B cell (primary cell): ENCODE results near the gene IER3. TPM values are rescaled to one million over a fixed set of nuclear protein-coding genes. Genes with fewer than 3 reads are reported as not detected.

Experiments
- ATAC-seq: fragments of 200-7000 bp; cut with Tn5 transposase; one replicate; pipeline ENCODE4 v1.10.0; 2021; ENCODE audit warnings: low read depth, mild to moderate bottlenecking, moderate number of reproducible peaks, moderate library complexity
- CTCF ChIA-PET: fragments of 350-600 bp; sonication (Branson Sonifier 250); formaldehyde crosslinking; loops from one replicate; lab custom pipeline; 2021; ENCODE audit warnings: antibody characterized with exemption, inconsistent platforms; lab: Charles Lee
- POLR2A ChIA-PET: fragments of 350-600 bp; sonication (Branson Sonifier 250); formaldehyde crosslinking; loops from one replicate; lab custom pipeline; 2021; ENCODE audit warnings: antibody characterized with exemption; lab: Charles Lee
- DNase-seq: peaks from one replicate; pipeline ENCODE4 v3.0.0; 2013
- H2AFZ ChIP-seq: 2 replicates; pipeline ENCODE4 v1.6.1; 2012; ENCODE audit warnings: mild to moderate bottlenecking, low read depth, low read length; ENCODE audit not compliant: insufficient read depth, poor library complexity, severe bottlenecking
- H3K27ac ChIP-seq, 2 donors: 1 replicate in 1 of 2; 2 replicates in 1 of 2; pipeline ENCODE4 v1.5.1; 2012 to 2013; ENCODE audit warnings: low read length in 2 of 2, mild to moderate bottlenecking in 2 of 2, moderate library complexity in 1 of 2
- H3K27me3 ChIP-seq, 4 experiments: fragments of 200-600 bp in 1 of 4; sonication (generic) in 1 of 4; replicated peaks in 1 of 4; 1 replicate in 2 of 4; 2 replicates in 2 of 4; pipeline versions ENCODE4 v1.6.1 to v1.7.0; 2013 to 2016; ENCODE audit warnings: low read length in 3 of 4, mild to moderate bottlenecking in 2 of 4, mixed read lengths in 1 of 4, moderate library complexity in 1 of 4; ENCODE audit not compliant: insufficient read depth in 4 of 4, control insufficient read depth in 3 of 4; ENCODE audit errors: control extremely low read depth in 1 of 4
- H3K36me3 ChIP-seq, 2 experiments: replicated peaks in 1 of 2; 1 replicate in 1 of 2; 2 replicates in 1 of 2; pipeline versions ENCODE4 v1.6.1 to v1.7.1; 2013; ENCODE audit warnings: low read length in 1 of 2; ENCODE audit not compliant: insufficient read depth in 2 of 2, control insufficient read depth in 1 of 2; ENCODE audit errors: control extremely low read depth in 1 of 2, extremely low read depth in 1 of 2
- H3K4me1 ChIP-seq, 2 donors: fragments of 200-600 bp in 1 of 2; sonication (generic) in 1 of 2; 1 replicate in 1 of 2; 2 replicates in 1 of 2; pipeline versions ENCODE4 v1.5.1 to v1.6.1; 2013 to 2017; ENCODE audit warnings: low read length in 2 of 2; ENCODE audit not compliant: control insufficient read depth in 2 of 2, insufficient read depth in 2 of 2
- H3K4me2 ChIP-seq: replicated peaks from 2 replicates; pipeline ENCODE3; 2012; ENCODE audit warnings: mild to moderate bottlenecking, low read depth, low read length; ENCODE audit not compliant: poor library complexity, severe bottlenecking
- H3K4me3 ChIP-seq, 5 experiments: fragments of 200-600 bp in 1 of 5; sonication (generic) in 1 of 5; 1 replicate in 3 of 5; 2 replicates in 2 of 5; pipeline versions ENCODE4 v1.5.1 to v1.7.0; 2011 to 2016; ENCODE audit warnings: low read length in 4 of 5, mild to moderate bottlenecking in 4 of 5, low read depth in 2 of 5, control low read depth in 1 of 5, moderate library complexity in 1 of 5; ENCODE audit not compliant: insufficient read depth in 1 of 5; ENCODE audit errors: control extremely low read depth in 1 of 5, extremely low read depth in 1 of 5
- H3K79me2 ChIP-seq: fragments of 200-600 bp; sonication (generic); one replicate; pipeline ENCODE4 v1.6.0; 2016; ENCODE audit warnings: low read length; ENCODE audit not compliant: control insufficient read depth, insufficient read depth
- H3K9ac ChIP-seq: fragments of 200-600 bp; sonication (generic); 2 replicates; pipeline ENCODE4 v1.6.1; 2017; ENCODE audit warnings: mild to moderate bottlenecking, low read length, moderate library complexity
- H3K9me3 ChIP-seq, 3 donors: one replicate each; pipeline versions ENCODE4 v1.6.1 to v1.7.1; 2013; ENCODE audit warnings: low read length in 2 of 3; ENCODE audit not compliant: control insufficient read depth in 2 of 3, insufficient read depth in 1 of 3; ENCODE audit errors: control extremely low read depth in 1 of 3
- H4K20me1 ChIP-seq: 2 replicates; pipeline ENCODE4 v1.6.0; 2012; ENCODE audit warnings: mild to moderate bottlenecking, low read length; ENCODE audit not compliant: insufficient read depth, control insufficient read depth, poor library complexity, severe bottlenecking
- H3K27ac Mint-ChIP-seq: one replicate; pipeline ENCODE4 v1.8.0; 2021; ENCODE audit warnings: mixed read lengths
- H3K27me3 Mint-ChIP-seq: one replicate; pipeline ENCODE4 v1.8.0; 2021; ENCODE audit warnings: mixed read lengths
- H3K4me1 Mint-ChIP-seq: one replicate; pipeline ENCODE4 v1.8.0; 2021; ENCODE audit warnings: mixed read lengths
- H3K4me3 Mint-ChIP-seq: one replicate; pipeline ENCODE4 v1.8.0; 2021; ENCODE audit warnings: mixed read lengths
- H3K9me3 Mint-ChIP-seq: one replicate; pipeline ENCODE4 v1.8.0; 2022; ENCODE audit warnings: mixed read lengths; ENCODE audit not compliant: insufficient read depth
- EZH2 ChIP-seq: IDR thresholded peaks from 2 replicates; pipeline ENCODE4 v1.6.1; 2012; ENCODE audit warnings: borderline replicate concordance, low read depth, mild to moderate bottlenecking, moderate library complexity, low read length; ENCODE audit not compliant: insufficient read depth, poor library complexity, severe bottlenecking
- WGBS: methylation state at CpG from one replicate; pipeline ENCODE4 v1.1.5; 2013; ENCODE audit warnings: missing lambda C conversion rate; ENCODE audit not compliant: insufficient coverage; 5-methylcytosine and 5-hydroxymethylcytosine counted together
- intact Hi-C: fragments of 100-400 bp; cut with micrococcal nuclease; formaldehyde crosslinking; loops from one replicate; pipeline ENCODE4 v1.10.0; 2022
- polyA plus RNA-seq: library from polyadenylated mRNA; depleted of rRNA; stranded (reverse); fragments of >200 nt; gene quantifications from 2 replicates; pipeline ENCODE4 v1.2.3, GENCODE V29; 2012
- total RNA-seq, 2 donors: library from RNA; stranded (reverse); fragments of 120-200 nt in 1 of 2; gene quantifications; 1 replicate in 1 of 2; 2 replicates in 1 of 2; pipeline versions ENCODE4 v1.2.3 to v1.2.4, GENCODE V29; 2013 to 2022
- TF ChIP-seq, protein P1 (sequence below): fragments of 200-600 bp; IDR thresholded peaks from one replicate; pipeline ENCODE4 v1.8.0; 2022; ENCODE audit warnings: antibody characterized with exemption, mild to moderate bottlenecking

IER3 gene
- total and polyA plus RNA-seq, 2 donors (not counting 1 experiment from before 2014, with no cell fraction given) = 3.7 to 4.2 TPM

DNA sequence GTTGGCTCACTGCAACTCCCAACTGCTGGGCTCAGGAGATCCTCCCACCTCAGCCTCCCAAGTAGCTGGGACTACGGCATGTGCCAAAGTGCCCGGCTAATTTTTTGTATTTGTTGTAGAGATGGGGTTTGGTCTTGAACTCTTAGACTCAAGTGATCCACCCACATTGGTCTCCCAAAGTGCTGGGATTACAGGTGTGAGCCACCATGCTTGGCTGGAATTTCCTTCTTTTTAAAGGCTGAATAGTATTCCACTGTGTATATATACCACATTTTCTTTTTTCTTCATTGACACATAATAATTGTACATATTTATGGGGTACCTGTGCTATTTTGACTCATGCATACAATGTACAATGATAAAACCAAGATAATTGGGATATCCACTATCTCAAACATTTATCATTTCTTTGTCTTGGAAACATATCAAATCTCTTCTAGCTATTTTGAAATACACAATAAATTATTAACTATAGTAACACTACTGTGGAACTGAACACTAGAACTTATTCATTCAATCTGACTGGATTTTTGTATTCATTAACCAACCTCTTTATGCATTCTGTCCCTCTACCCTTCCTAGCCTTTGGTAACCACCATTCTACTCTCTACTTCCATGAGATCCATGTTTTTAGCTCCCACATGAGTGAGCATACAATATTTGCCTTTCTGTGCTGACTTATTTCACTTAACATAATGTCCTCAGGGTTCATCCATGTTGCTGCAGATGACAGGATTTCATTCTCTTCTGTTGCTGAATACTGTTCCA is 35.1 kb downstream of the IER3 start:
- intact Hi-C loops = no loop called here
- Histone ChIP-seq H3K36me3 (peaks cover 5 to 68% of the 10 kb centered on the region in 2 experiments), H3K9me3 (no peaks in the 10 kb centered on the region), H3K9ac (no peak overlapping the region), H3K4me2 (no peak overlapping the region), H3K4me1 (no peaks in the 10 kb centered on the region), H4K20me1 (no peaks in the 10 kb centered on the region), H3K4me3 (no peak overlapping the region), H2AFZ (no peak overlapping the region), H3K27me3 (no peaks in the 10 kb centered on the region), H3K27ac (no peak overlapping the region), H3K79me2 (peaks cover 5% of the 10 kb centered on the region)
- no peak for TF ChIP-seq EZH2
- TF ChIP-seq, protein P1, sequence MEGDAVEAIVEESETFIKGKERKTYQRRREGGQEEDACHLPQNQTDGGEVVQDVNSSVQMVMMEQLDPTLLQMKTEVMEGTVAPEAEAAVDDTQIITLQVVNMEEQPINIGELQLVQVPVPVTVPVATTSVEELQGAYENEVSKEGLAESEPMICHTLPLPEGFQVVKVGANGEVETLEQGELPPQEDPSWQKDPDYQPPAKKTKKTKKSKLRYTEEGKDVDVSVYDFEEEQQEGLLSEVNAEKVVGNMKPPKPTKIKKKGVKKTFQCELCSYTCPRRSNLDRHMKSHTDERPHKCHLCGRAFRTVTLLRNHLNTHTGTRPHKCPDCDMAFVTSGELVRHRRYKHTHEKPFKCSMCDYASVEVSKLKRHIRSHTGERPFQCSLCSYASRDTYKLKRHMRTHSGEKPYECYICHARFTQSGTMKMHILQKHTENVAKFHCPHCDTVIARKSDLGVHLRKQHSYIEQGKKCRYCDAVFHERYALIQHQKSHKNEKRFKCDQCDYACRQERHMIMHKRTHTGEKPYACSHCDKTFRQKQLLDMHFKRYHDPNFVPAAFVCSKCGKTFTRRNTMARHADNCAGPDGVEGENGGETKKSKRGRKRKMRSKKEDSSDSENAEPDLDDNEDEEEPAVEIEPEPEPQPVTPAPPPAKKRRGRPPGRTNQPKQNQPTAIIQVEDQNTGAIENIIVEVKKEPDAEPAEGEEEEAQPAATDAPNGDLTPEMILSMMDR = no peak
- ChIA-PET CTCF (interaction anchor here (0.8 to 2.7 kb wide), 3 partner anchors 13 to 30 kb away, joined by 5 to 10 read pairs (median 5); no protein-coding TSS in a partner anchor), POLR2A (interaction anchor here (0.7 kb wide), 1 partner anchor 175 kb away, joined by 3 read pairs; the partner anchor contains the start of gene DDR1)
- Mint-ChIP-seq H3K9me3 (no peaks in the 10 kb centered on the region), H3K4me1 (peaks cover 6% of the 10 kb centered on the region), H3K27ac (no peak overlapping the region), H3K27me3 (no peaks in the 10 kb centered on the region), H3K4me3 (no peak overlapping the region)
- DNase-seq (no peak), ATAC-seq (no peak)
- WGBS = no CpG with 5 or more reads among the region's 2 CpGs

DNA sequence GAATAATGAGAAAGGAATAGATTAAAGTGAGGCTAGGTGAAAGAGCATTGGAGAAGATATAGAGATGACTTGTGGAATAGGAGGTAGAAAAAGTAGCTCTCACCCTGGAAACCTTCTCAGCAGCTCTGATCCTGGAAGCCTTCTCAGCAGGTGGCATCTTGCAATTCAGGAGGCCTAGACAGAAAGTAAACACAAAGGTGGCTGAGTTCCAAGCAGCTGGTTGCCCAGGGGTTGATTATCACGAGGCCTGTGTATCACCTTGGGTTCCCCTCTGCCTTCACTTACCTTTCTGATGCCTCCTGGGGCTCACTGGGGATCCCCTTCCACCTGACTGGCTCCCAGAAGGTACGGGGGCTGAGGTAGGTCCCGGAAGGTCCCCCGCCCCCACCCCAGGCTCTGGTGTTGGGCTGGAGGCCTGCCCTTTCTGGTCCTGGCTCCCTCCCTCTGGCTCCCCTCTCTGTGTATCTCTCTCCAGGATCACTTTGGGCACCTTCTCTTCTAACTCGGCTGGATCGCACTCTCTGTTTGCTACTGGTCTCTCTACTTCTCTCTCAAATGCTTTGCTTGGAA is 37.0 kb downstream of the IER3 start:
- Histone ChIP-seq H4K20me1 (no peaks in the 10 kb centered on the region), H3K27me3 (no peaks in the 10 kb centered on the region), H3K79me2 (peaks cover 5% of the 10 kb centered on the region), H3K36me3 (peaks cover 5 to 62% of the 10 kb centered on the region in 2 experiments), H3K4me2 (no peak overlapping the region), H3K9me3 (no peaks in the 10 kb centered on the region), H3K4me3 (no peak overlapping the region), H3K9ac (no peak overlapping the region), H3K27ac (no peak overlapping the region), H2AFZ (no peak overlapping the region), H3K4me1 (no peaks in the 10 kb centered on the region)
- 92% methylated on average over 6 of the region's 6 CpGs for WGBS
- TF ChIP-seq, protein P1 = no peak
- no peak for TF ChIP-seq EZH2
- Mint-ChIP-seq H3K9me3 (no peaks in the 10 kb centered on the region), H3K4me1 (peaks cover 3% of the 10 kb centered on the region), H3K4me3 (no peak overlapping the region), H3K27ac (no peak overlapping the region), H3K27me3 (no peaks in the 10 kb centered on the region)
- intact Hi-C loops = no loop called here
- CTCF ChIA-PET = interaction anchor here (1.4 kb wide), 1 partner anchor 28 kb away, joined by 5 read pairs; no protein-coding TSS in a partner anchor
- POLR2A ChIA-PET = interaction anchor here (0.8 to 1.2 kb wide), 2 partner anchors 10 to 13 kb away, joined by 3 to 8 read pairs; partner anchors contain the start of gene MDC1
- DNase-seq (no peak), ATAC-seq (no peak)
